Chondrocyte (in vitro differentiated cells): Measurements from ENCODE around the gene ADAM19. TPM values are rescaled to one million over a fixed set of nuclear protein-coding genes. Genes with fewer than 3 reads are reported as not detected.

Experiments
- DNase-seq: peaks from one replicate; pipeline ENCODE4 v3.0.0; 2021; ENCODE audit warnings: mixed read lengths, low spot score
- H3K27ac Mint-ChIP-seq: one replicate; pipeline ENCODE4 v1.8.0; 2021; ENCODE audit warnings: mild to moderate bottlenecking, moderate library complexity, mixed read lengths; ENCODE audit not compliant: unreplicated experiment
- H3K27me3 Mint-ChIP-seq: 2 replicates; pipeline ENCODE4 v1.8.0; 2021; ENCODE audit warnings: low read depth, mixed read lengths
- H3K36me3 Mint-ChIP-seq: 2 replicates; pipeline ENCODE4 v1.8.0; 2021; ENCODE audit warnings: low read depth, mixed read lengths
- H3K4me1 Mint-ChIP-seq: 2 replicates; pipeline ENCODE4 v1.8.0; 2021; ENCODE audit warnings: low read depth, mild to moderate bottlenecking, mixed read lengths
- H3K4me3 Mint-ChIP-seq: one replicate; pipeline ENCODE4 v1.8.0; 2021; ENCODE audit warnings: mild to moderate bottlenecking, moderate library complexity, mixed read lengths; ENCODE audit not compliant: unreplicated experiment
- H3K9me3 Mint-ChIP-seq: 2 replicates; pipeline ENCODE4 v1.8.0; 2021; ENCODE audit warnings: low read depth, mixed read lengths
- total RNA-seq: library from RNA; stranded (reverse); gene quantifications from 3 replicates; pipeline ENCODE4 v1.2.1, GENCODE V29; 2021
- TF ChIP-seq, protein P1 (sequence below): fragments of 200-600 bp; sonication (generic); IDR thresholded peaks from 2 replicates; pipeline ENCODE4 v1.5.0; 2021; ENCODE audit warnings: antibody characterized with exemption, mild to moderate bottlenecking, moderate library complexity

Gene ADAM19
- total RNA-seq, 1 donor from 2014 or later: 125 TPM

DNA sequence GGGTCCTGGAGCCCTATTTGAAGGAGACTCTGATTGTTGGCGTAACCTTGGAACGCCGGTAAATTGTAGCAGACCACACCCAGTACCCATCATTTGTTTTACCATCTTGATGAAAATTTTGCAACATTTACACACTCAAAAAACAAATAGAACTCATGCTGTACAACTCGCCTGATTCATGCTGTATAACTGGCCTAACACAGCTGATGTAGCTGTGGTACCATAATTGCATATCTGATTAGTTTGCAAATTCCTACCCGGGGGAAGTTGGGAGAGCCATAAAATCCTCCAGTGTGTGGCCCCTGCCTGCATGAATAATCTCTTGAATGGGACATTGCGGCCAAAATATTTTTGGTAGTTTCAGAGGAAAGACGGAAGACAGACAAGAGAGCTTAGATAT is 105.9 kb downstream of the ADAM19 start:
- Mint-ChIP-seq H3K27ac (no peak overlapping the region), H3K36me3 (peaks cover 3% of the 10 kb centered on the region), H3K4me3 (no peak overlapping the region), H3K9me3 (no peaks in the 10 kb centered on the region), H3K27me3 (no peaks in the 10 kb centered on the region), H3K4me1 (peaks cover 21% of the 10 kb centered on the region)
- TF ChIP-seq, protein P1, sequence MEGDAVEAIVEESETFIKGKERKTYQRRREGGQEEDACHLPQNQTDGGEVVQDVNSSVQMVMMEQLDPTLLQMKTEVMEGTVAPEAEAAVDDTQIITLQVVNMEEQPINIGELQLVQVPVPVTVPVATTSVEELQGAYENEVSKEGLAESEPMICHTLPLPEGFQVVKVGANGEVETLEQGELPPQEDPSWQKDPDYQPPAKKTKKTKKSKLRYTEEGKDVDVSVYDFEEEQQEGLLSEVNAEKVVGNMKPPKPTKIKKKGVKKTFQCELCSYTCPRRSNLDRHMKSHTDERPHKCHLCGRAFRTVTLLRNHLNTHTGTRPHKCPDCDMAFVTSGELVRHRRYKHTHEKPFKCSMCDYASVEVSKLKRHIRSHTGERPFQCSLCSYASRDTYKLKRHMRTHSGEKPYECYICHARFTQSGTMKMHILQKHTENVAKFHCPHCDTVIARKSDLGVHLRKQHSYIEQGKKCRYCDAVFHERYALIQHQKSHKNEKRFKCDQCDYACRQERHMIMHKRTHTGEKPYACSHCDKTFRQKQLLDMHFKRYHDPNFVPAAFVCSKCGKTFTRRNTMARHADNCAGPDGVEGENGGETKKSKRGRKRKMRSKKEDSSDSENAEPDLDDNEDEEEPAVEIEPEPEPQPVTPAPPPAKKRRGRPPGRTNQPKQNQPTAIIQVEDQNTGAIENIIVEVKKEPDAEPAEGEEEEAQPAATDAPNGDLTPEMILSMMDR: no peak
- no peak for DNase-seq

- Mint-ChIP-seq H3K4me3 (no peak overlapping the region), H3K27ac (no peak overlapping the region), H3K36me3 (peaks cover 3% of the 10 kb centered on the region), H3K27me3 (no peaks in the 10 kb centered on the region), H3K4me1 (peaks cover 24% of the 10 kb centered on the region), H3K9me3 (no peaks in the 10 kb centered on the region)
- no peak for DNase-seq
- TF ChIP-seq, protein P1: no peak
These were observed 106.5 kb downstream of the ADAM19 start for GRCh38 chr5:157469073-157469472.

DNA sequence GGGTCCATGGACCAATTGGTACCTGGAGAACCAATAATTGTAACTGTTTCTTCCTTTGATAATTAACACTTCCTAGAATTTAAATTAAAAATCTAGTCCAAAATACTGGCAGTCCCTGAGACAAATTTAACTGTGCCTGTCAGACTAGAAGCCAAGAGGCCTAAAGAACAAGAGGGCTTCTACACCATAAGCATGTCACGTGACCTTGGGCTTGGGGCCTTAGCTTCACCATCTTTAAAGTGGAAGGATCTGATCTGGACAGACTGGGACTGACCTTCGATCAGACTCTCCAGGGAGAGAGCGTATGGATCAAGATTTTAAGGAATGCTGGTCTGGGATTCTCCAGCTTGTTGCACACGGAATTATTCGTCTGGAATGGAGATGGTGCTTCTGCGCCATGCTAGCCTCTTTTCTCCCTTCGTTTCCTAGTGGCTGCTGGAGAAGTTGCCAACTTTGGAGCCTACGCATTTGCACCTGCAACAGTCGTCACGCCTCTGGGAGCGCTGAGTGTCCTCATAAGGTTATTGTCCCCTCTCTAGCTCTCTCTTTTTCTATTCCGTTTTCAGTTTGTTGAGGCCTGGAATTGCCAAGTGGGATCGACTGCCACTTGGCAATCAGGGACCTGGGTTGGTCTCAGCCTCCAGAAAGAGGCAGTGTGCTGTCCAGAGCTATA is 107.1 kb downstream of the ADAM19 start:
- TF ChIP-seq, protein P1: no peak
- Mint-ChIP-seq H3K27me3 (no peaks in the 10 kb centered on the region), H3K4me1 (peaks cover 23% of the 10 kb centered on the region), H3K36me3 (peaks cover 3% of the 10 kb centered on the region), H3K4me3 (no peak overlapping the region), H3K27ac (no peak overlapping the region), H3K9me3 (no peaks in the 10 kb centered on the region)
- no peak for DNase-seq

GRCh38 chr5:157464519-157465171 is 110.9 kb downstream of the ADAM19 start:
- H3K9me3 Mint-ChIP-seq: no peaks in the 10 kb centered on the region
- no peak for DNase-seq
- TF ChIP-seq, protein P1: no peak
- H3K4me1 Mint-ChIP-seq: peaks cover 21% of the 10 kb centered on the region
- no peaks in the 10 kb centered on the region for H3K36me3 Mint-ChIP-seq
- peak overlapping the region; percentile 62 for H3K27ac Mint-ChIP-seq
- H3K4me3 Mint-ChIP-seq: no peak overlapping the region
- no peaks in the 10 kb centered on the region for H3K27me3 Mint-ChIP-seq

DNA sequence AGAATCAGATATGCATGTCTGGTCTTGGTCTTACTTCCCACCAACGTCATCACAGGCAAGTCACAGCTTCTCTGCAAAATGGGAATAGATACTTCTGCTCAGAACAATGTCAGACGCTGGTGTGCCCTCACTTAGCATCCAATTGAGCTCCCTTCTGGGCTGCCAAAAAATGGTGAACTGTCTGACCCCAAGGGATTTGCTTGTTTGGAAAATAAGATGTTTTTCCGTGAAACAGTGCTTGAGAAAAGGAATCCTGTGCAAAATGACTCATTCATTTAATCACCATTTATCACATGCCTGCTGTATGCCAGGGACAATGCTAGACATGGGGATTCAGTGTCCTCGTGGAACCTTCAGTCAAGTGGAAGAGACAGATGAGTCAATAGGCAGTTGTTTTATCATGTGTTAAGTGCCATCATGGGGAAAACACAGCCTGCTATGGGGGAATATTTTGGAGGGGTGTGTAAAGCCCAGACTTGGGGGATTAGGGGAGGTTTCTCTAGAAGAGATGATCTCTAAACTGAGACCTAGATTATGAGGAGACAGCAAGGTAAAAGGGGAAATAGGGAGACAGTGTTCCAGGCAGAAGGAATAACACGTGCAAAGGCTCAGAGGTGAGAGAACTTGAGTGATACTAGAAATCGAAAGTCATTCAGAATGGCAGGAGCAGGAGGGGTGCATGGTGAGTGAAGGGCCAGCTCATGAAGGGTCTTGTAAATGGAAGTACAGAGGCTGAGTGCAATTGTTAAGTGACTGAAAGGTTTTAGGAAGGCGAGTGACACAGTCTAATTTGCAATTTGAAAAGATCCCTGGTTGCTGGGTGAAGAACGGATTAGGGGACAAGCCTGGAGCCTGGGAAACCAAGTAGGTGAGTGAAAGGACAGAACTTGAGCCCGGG is 111.7 kb downstream of the ADAM19 start:
- Mint-ChIP-seq H3K27me3 (no peaks in the 10 kb centered on the region), H3K27ac (peak overlapping the region; percentile 62), H3K36me3 (no peaks in the 10 kb centered on the region), H3K9me3 (no peaks in the 10 kb centered on the region), H3K4me1 (peaks cover 21% of the 10 kb centered on the region), H3K4me3 (no peak overlapping the region)
- DNase-seq: no peak
- TF ChIP-seq, protein P1: no peak
